HepG2 (cell line): ENCODE results near the gene THSD8. TPM values are rescaled to one million over a fixed set of nuclear protein-coding genes. Genes with fewer than 3 reads are reported as not detected.

ENCODE experiments used
- BHLHE40 ChIP-seq: IDR thresholded peaks from 2 replicates; pipeline ENCODE4 v1.6.1; 2011; ENCODE audit warnings: low read length, improper control_type of control experiment
- GABPB1 ChIP-seq: IDR thresholded peaks from 2 replicates; pipeline ENCODE4 v1.6.1; 2016; ENCODE audit warnings: mild to moderate bottlenecking, missing genetic modification reagents, moderate library complexity, missing compliant biosample characterization
- HOXD1 ChIP-seq: sonication (generic); formaldehyde crosslinking; IDR thresholded peaks from 2 replicates; pipeline ENCODE4 v1.5.0; 2020; ENCODE audit warnings: missing genetic modification reagents
- JDP2 ChIP-seq: sonication (generic); formaldehyde crosslinking; IDR thresholded peaks from 2 replicates; pipeline ENCODE4 v1.8.1; 2022; ENCODE audit warnings: missing genetic modification reagents, borderline replicate concordance
- MXI1 ChIP-seq: IDR thresholded peaks from 3 replicates; pipeline ENCODE4 v1.6.1; 2012; ENCODE audit warnings: low read depth, low read length, inconsistent platforms, borderline replicate concordance
- RBAK ChIP-seq: sonication (generic); formaldehyde crosslinking; IDR thresholded peaks from 2 replicates; pipeline ENCODE4 v1.5.1; 2020; ENCODE audit warnings: mild to moderate bottlenecking, missing genetic modification reagents
- RBM39 ChIP-seq: fragments of 200-400 bp; formaldehyde crosslinking; IDR thresholded peaks from one replicate; pipeline ENCODE4 v1.6.1; 2018; ENCODE audit warnings: antibody characterized with exemption, mild to moderate bottlenecking, low read depth, low read length; ENCODE audit not compliant: poor library complexity, severe bottlenecking
- SALL2 ChIP-seq: sonication (generic); formaldehyde crosslinking; IDR thresholded peaks from 2 replicates; pipeline ENCODE4 v1.8.1; 2023; ENCODE audit warnings: mild to moderate bottlenecking, missing genetic modification reagents, inconsistent platforms
- SKI ChIP-seq: fragments of 450-650 bp; IDR thresholded peaks from one replicate; pipeline ENCODE4 v1.6.1; 2018; ENCODE audit warnings: mild to moderate bottlenecking; ENCODE audit not compliant: partially characterized antibody
- SPEN ChIP-seq: sonication (generic); formaldehyde crosslinking; IDR thresholded peaks from 2 replicates; pipeline ENCODE4 v1.5.1; 2020; ENCODE audit warnings: low read depth, mild to moderate bottlenecking, missing genetic modification reagents
- THAP11 ChIP-seq: IDR thresholded peaks from 2 replicates; pipeline ENCODE4 v1.6.1; 2016; ENCODE audit warnings: missing biosample characterization, missing genetic modification reagents
- XRCC5 ChIP-seq: fragments of 200-400 bp; formaldehyde crosslinking; optimal IDR thresholded peaks from 2 replicates; pipeline ENCODE3; 2017; ENCODE audit warnings: mild to moderate bottlenecking, low read length
- ZFY ChIP-seq: sonication (generic); formaldehyde crosslinking; IDR thresholded peaks from 2 replicates; pipeline ENCODE4 v1.4.0; 2020; ENCODE audit warnings: missing genetic modification reagents
- ZNF331 ChIP-seq: sonication (generic); formaldehyde crosslinking; IDR thresholded peaks from 2 replicates; pipeline ENCODE4 v1.4.0; 2020; ENCODE audit warnings: missing genetic modification reagents
- ZNF501 ChIP-seq: sonication (generic); formaldehyde crosslinking; IDR thresholded peaks from 2 replicates; pipeline ENCODE4 v1.5.1; 2020; ENCODE audit warnings: mild to moderate bottlenecking, moderate library complexity, missing genetic modification reagents
- ZNF577 ChIP-seq: sonication (generic); formaldehyde crosslinking; IDR thresholded peaks from 2 replicates; pipeline ENCODE4 v1.4.0; 2020; ENCODE audit warnings: mild to moderate bottlenecking, low read depth, missing genetic modification reagents, borderline replicate concordance
- ZNF788 ChIP-seq: sonication (generic); formaldehyde crosslinking; IDR thresholded peaks from 2 replicates; pipeline ENCODE4 v1.5.0; 2020; ENCODE audit warnings: mild to moderate bottlenecking, missing genetic modification reagents, borderline replicate concordance
- polyA plus RNA-seq, 8 experiments: library from polyadenylated mRNA; depleted of rRNA in 3 of 8; stranded (reverse) in 7 of 8; unstranded in 1 of 8; fragments of >200 nt; fragmentation: Illumina TruSeq in 4 of 8; extraction: Trizol in 4 of 8; gene quantifications; 2 replicates each; pipeline versions ENCODE4 v1.2.1 to v1.2.3, GENCODE V29; 2011 to 2016; ENCODE audit warnings: low read depth in 4 of 8, missing spikeins in 1 of 8, mixed read lengths in 1 of 8; ENCODE audit not compliant: insufficient read depth in 1 of 8
- total RNA-seq, 5 experiments: library from RNA; depleted of rRNA; stranded (reverse); fragments of >200 nt; fragmentation: Illumina TruSeq; extraction: Trizol; gene quantifications; 2 replicates each; pipeline ENCODE4 v1.2.3, GENCODE V29; 2016; ENCODE audit warnings: low read depth in 1 of 5
- TF ChIP-seq, protein P1 (sequence below): conservative IDR thresholded peaks from 2 replicates; pipeline ENCODE4 v1.6.1; 2018; ENCODE audit warnings: missing genetic modification reagents
- TF ChIP-seq, protein P2 (sequence below): IDR thresholded peaks from 2 replicates; pipeline ENCODE4 v1.6.1; 2018; ENCODE audit warnings: missing genetic modification reagents, mild to moderate bottlenecking, missing compliant biosample characterization
- TF ChIP-seq, protein P3 (sequence below): IDR thresholded peaks from 2 replicates; pipeline ENCODE4 v1.6.1; 2016; ENCODE audit warnings: mild to moderate bottlenecking
- TF ChIP-seq, protein P4 (sequence below): sonication (generic); formaldehyde crosslinking; IDR thresholded peaks from 2 replicates; pipeline ENCODE4 v1.4.0; 2020; ENCODE audit warnings: missing genetic modification reagents, mild to moderate bottlenecking, borderline replicate concordance
- TF ChIP-seq, protein P5 (sequence below): sonication (generic); formaldehyde crosslinking; IDR thresholded peaks from 2 replicates; pipeline ENCODE4 v1.5.1; 2020; ENCODE audit warnings: missing genetic modification reagents, mild to moderate bottlenecking, borderline replicate concordance

THSD8 gene
- total and polyA plus RNA-seq, 2 of the 13 experiments (the other 11 are each of a cell fraction or from before 2014, with no cell fraction given): 4.8 to 14.9 TPM

DNA sequence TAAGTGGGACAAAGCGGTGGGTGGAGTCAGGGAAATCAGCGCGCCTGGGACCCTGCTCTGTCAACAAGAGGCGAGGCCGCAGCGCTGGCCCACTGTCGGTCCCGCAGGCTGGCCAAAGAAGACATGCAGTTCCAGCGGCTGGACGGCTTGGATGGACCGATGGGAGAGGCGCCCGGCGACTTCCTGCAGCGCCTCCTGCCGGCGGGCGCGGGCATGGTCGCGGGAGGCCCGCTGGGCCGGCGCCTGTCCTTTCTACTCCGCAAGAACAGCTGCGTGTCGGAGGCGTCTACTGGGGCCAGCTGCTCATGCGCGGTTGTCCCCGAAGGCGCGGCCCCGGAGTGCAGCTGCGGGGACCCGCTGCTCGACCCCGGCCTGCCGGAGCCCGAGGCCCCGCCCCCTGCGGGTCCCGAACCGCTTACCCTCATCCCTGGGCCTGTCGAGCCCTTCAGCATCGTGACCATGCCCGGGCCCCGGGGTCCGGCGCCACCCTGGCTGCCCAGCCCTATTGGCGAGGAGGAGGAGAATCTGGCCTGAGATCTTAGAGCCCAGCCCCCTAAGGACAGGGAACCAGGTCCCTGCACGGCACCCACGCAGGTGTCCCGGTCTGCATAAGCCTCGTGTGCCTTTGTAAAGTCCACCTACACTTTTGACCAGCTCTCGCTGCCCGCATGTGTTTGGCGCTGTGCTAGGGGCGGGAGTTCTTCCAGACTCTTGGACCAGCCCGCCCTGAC lies 44.2 kb upstream of the THSD8 start (continued):
- TF ChIP-seq, protein P1, sequence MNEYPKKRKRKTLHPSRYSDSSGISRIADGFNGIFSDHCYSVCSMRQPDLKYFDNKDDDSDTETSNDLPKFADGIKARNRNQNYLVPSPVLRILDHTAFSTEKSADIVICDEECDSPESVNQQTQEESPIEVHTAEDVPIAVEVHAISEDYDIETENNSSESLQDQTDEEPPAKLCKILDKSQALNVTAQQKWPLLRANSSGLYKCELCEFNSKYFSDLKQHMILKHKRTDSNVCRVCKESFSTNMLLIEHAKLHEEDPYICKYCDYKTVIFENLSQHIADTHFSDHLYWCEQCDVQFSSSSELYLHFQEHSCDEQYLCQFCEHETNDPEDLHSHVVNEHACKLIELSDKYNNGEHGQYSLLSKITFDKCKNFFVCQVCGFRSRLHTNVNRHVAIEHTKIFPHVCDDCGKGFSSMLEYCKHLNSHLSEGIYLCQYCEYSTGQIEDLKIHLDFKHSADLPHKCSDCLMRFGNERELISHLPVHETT: peak; percentile 31; the same call in 1 of the 2 replicates
- TF ChIP-seq BHLHE40: 0 out of 2 replicates have a peak, but pooled peaks have one; percentile 35
- TF ChIP-seq, protein P2, sequence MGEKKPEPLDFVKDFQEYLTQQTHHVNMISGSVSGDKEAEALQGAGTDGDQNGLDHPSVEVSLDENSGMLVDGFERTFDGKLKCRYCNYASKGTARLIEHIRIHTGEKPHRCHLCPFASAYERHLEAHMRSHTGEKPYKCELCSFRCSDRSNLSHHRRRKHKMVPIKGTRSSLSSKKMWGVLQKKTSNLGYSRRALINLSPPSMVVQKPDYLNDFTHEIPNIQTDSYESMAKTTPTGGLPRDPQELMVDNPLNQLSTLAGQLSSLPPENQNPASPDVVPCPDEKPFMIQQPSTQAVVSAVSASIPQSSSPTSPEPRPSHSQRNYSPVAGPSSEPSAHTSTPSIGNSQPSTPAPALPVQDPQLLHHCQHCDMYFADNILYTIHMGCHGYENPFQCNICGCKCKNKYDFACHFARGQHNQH: peak; percentile 69; the same call in 1 of the 2 replicates
- peak; percentile 61 for TF ChIP-seq ZFY (CRISPR knock-in tag)
- TF ChIP-seq, protein P3, sequence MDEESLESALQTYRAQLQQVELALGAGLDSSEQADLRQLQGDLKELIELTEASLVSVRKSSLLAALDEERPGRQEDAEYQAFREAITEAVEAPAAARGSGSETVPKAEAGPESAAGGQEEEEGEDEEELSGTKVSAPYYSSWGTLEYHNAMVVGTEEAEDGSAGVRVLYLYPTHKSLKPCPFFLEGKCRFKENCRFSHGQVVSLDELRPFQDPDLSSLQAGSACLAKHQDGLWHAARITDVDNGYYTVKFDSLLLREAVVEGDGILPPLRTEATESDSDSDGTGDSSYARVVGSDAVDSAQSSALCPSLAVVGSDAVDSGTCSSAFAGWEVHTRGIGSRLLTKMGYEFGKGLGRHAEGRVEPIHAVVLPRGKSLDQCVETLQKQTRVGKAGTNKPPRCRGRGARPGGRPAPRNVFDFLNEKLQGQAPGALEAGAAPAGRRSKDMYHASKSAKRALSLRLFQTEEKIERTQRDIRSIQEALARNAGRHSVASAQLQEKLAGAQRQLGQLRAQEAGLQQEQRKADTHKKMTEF (CRISPR knock-in tag): peak; percentile 79
- TF ChIP-seq SPEN: peak; percentile 40; the same call in 1 of the 2 replicates
- TF ChIP-seq THAP11 (CRISPR knock-in tag): peak; percentile 52; the same call in 1 of the 2 replicates
- TF ChIP-seq ZNF331: peak; percentile 32; the same call in 1 of the 2 replicates
- 0 out of 3 replicates have a peak, but pooled peaks have one; percentile 45 for TF ChIP-seq MXI1
- no peak for TF ChIP-seq RBAK (CRISPR knock-in tag)
- TF ChIP-seq XRCC5: peak; percentile 81
- TF ChIP-seq ZNF788 (CRISPR knock-in tag): peak; percentile 55; the same call in 1 of the 2 replicates
- TF ChIP-seq GABPB1 (CRISPR knock-in tag): peak; percentile 71
- peak; percentile 25 for TF ChIP-seq RBM39
- TF ChIP-seq, protein P4, sequence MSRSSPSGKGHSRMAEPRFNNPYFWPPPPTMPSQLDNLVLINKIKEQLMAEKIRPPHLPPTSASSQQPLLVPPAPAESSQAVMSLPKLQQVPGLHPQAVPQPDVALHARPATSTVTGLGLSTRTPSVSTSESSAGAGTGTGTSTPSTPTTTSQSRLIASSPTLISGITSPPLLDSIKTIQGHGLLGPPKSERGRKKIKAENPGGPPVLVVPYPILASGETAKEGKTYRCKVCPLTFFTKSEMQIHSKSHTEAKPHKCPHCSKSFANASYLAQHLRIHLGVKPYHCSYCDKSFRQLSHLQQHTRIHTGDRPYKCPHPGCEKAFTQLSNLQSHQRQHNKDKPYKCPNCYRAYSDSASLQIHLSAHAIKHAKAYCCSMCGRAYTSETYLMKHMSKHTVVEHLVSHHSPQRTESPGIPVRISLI (CRISPR knock-in tag): peak; percentile 10; the same call in 1 of the 2 replicates
- TF ChIP-seq HOXD1 (CRISPR knock-in tag): peak; percentile 18; the same call in 1 of the 2 replicates
- peak; percentile 35 for TF ChIP-seq SKI
- peak; percentile 70; the same call in 1 of the 2 replicates for TF ChIP-seq SALL2
- TF ChIP-seq, protein P5, sequence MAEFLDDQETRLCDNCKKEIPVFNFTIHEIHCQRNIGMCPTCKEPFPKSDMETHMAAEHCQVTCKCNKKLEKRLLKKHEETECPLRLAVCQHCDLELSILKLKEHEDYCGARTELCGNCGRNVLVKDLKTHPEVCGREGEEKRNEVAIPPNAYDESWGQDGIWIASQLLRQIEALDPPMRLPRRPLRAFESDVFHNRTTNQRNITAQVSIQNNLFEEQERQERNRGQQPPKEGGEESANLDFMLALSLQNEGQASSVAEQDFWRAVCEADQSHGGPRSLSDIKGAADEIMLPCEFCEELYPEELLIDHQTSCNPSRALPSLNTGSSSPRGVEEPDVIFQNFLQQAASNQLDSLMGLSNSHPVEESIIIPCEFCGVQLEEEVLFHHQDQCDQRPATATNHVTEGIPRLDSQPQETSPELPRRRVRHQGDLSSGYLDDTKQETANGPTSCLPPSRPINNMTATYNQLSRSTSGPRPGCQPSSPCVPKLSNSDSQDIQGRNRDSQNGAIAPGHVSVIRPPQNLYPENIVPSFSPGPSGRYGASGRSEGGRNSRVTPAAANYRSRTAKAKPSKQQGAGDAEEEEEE: no peak
- TF ChIP-seq ZNF501 (CRISPR knock-in tag): peak; percentile 77; the same call in 1 of the 2 replicates
- no peak for TF ChIP-seq JDP2 (CRISPR knock-in tag)
- no peak for TF ChIP-seq ZNF577 (CRISPR knock-in tag)
